H9 (cell line): ENCODE data around the gene JTB. TPM values are rescaled to one million over a fixed set of nuclear protein-coding genes. Genes with fewer than 3 reads are reported as not detected.

ENCODE experiments used
- DNase-seq: peaks from one replicate; pipeline ENCODE4 v3.0.0-alpha.2; 2017
- H2AFZ ChIP-seq: one replicate; pipeline ENCODE4 v1.6.1; 2013; ENCODE audit warnings: mild to moderate bottlenecking, low read length, control low read depth, moderate library complexity
- H2AK5ac ChIP-seq: 2 replicates; pipeline ENCODE4 v1.6.1; 2013; ENCODE audit warnings: low read length, control low read depth, mixed read lengths; ENCODE audit not compliant: insufficient read length
- H2BK120ac ChIP-seq: one replicate; pipeline ENCODE4 v1.6.1; 2013; ENCODE audit warnings: low read depth, mild to moderate bottlenecking, low read length, control low read depth, inconsistent platforms; ENCODE audit not compliant: poor library complexity, severe bottlenecking
- H2BK12ac ChIP-seq: 2 replicates; pipeline ENCODE4 v1.6.1; 2013; ENCODE audit warnings: low read length, control low read depth, mixed read lengths, low read depth; ENCODE audit not compliant: insufficient read length
- H2BK15ac ChIP-seq: 2 replicates; pipeline ENCODE4 v1.6.1; 2013; ENCODE audit warnings: low read depth, low read length, control low read depth
- H2BK20ac ChIP-seq: one replicate; pipeline ENCODE4 v1.6.1; 2013; ENCODE audit warnings: low read depth, mild to moderate bottlenecking, low read length, control low read depth, inconsistent platforms; ENCODE audit not compliant: poor library complexity, severe bottlenecking
- H2BK5ac ChIP-seq: 2 replicates; pipeline ENCODE4 v1.6.1; 2013; ENCODE audit warnings: low read length, control low read depth, mixed read lengths; ENCODE audit not compliant: insufficient read length
- H3K14ac ChIP-seq: 2 replicates; pipeline ENCODE4 v1.6.1; 2013; ENCODE audit warnings: low read length, control low read depth; ENCODE audit not compliant: insufficient read depth
- H3K18ac ChIP-seq: 2 replicates; pipeline ENCODE4 v1.6.1; 2013; ENCODE audit warnings: low read depth, mild to moderate bottlenecking, mixed read lengths, low read length, control low read depth; ENCODE audit not compliant: insufficient read length
- H3K23ac ChIP-seq: 2 replicates; pipeline ENCODE4 v1.6.1; 2013; ENCODE audit warnings: low read length, control low read depth, mixed read lengths, low read depth; ENCODE audit not compliant: insufficient read length
- H3K23me2 ChIP-seq: 2 replicates; pipeline ENCODE4 v1.6.1; 2013; ENCODE audit warnings: low read depth, mild to moderate bottlenecking, mixed read lengths, low read length, control low read depth; ENCODE audit not compliant: insufficient read length, poor library complexity, severe bottlenecking
- H3K27ac ChIP-seq: 2 replicates; pipeline ENCODE4 v1.5.1; 2013; ENCODE audit warnings: low read length, control low read depth, mixed read lengths, low read depth; ENCODE audit not compliant: insufficient read length
- H3K27me3 ChIP-seq: 2 replicates; pipeline ENCODE4 v1.6.1; 2013; ENCODE audit warnings: low read length, control low read depth, inconsistent platforms; ENCODE audit not compliant: insufficient read depth
- H3K4ac ChIP-seq: 2 replicates; pipeline ENCODE4 v1.6.1; 2013; ENCODE audit warnings: low read depth, mild to moderate bottlenecking, control low read depth, inconsistent platforms, low read length, moderate library complexity
- H3K4me1 ChIP-seq: 2 replicates; pipeline ENCODE4 v1.6.1; 2013; ENCODE audit warnings: low read length, control low read depth, inconsistent platforms; ENCODE audit not compliant: insufficient read depth
- H3K4me2 ChIP-seq: 2 replicates; pipeline ENCODE4 v1.6.1; 2013; ENCODE audit warnings: low read length, control low read depth, mixed read lengths; ENCODE audit not compliant: insufficient read length, insufficient read depth
- H3K56ac ChIP-seq: 2 replicates; pipeline ENCODE4 v1.6.1; 2013; ENCODE audit warnings: low read depth, mild to moderate bottlenecking, mixed read lengths, low read length, control low read depth; ENCODE audit not compliant: insufficient read length
- H3K79me1 ChIP-seq: 2 replicates; pipeline ENCODE4 v1.6.1; 2013; ENCODE audit warnings: low read depth, mild to moderate bottlenecking, moderate library complexity, low read length, control low read depth, inconsistent platforms; ENCODE audit not compliant: insufficient read depth, poor library complexity, severe bottlenecking
- H3K79me2 ChIP-seq: 2 replicates; pipeline ENCODE4 v1.6.1; 2013; ENCODE audit warnings: low read length, control low read depth, inconsistent platforms; ENCODE audit not compliant: insufficient read depth
- H3K9ac ChIP-seq: 2 replicates; pipeline ENCODE4 v1.6.1; 2013; ENCODE audit warnings: low read length, control low read depth, mixed read lengths; ENCODE audit not compliant: insufficient read length; ENCODE audit errors: extremely low read depth
- H3K9me3 ChIP-seq: one replicate; pipeline ENCODE4 v1.6.1; 2013; ENCODE audit warnings: low read depth, low read length, inconsistent platforms; ENCODE audit not compliant: control insufficient read depth
- H3T11ph ChIP-seq: one replicate; pipeline ENCODE4 v1.6.1; 2013; ENCODE audit warnings: mild to moderate bottlenecking, low read length, control low read depth, inconsistent platforms
- H4K20me1 ChIP-seq: one replicate; pipeline ENCODE4 v1.6.1; 2013; ENCODE audit not compliant: control insufficient read depth, insufficient read length, insufficient read depth
- H4K5ac ChIP-seq: 2 replicates; pipeline ENCODE4 v1.6.1; 2013; ENCODE audit warnings: low read depth, mild to moderate bottlenecking, mixed read lengths, low read length, control low read depth; ENCODE audit not compliant: insufficient read length
- H4K8ac ChIP-seq: replicated peaks from 2 replicates; pipeline ENCODE4 v1.6.1; 2013; ENCODE audit warnings: low read length, control low read depth, mixed read lengths, low read depth; ENCODE audit not compliant: insufficient read length
- H4K91ac ChIP-seq: 2 replicates; pipeline ENCODE4 v1.6.1; 2013; ENCODE audit warnings: low read depth, mild to moderate bottlenecking, moderate library complexity, mixed read lengths, low read length, control low read depth; ENCODE audit not compliant: insufficient read length
- H3K27ac Mint-ChIP-seq, 3 experiments: 2 replicates in 2 of 3; 3 replicates in 1 of 3; pipeline ENCODE4 v1.8.0; 2020 to 2021; ENCODE audit warnings: mixed read lengths in 3 of 3, mild to moderate bottlenecking in 1 of 3, moderate library complexity in 1 of 3
- H3K27me3 Mint-ChIP-seq: 2 replicates; pipeline ENCODE4 v1.8.0; 2021; ENCODE audit warnings: low read depth, mild to moderate bottlenecking, moderate library complexity, mixed read lengths
- H3K36me3 Mint-ChIP-seq, 3 experiments: 2 replicates in 2 of 3; 3 replicates in 1 of 3; pipeline ENCODE4 v1.8.0; 2020 to 2021; ENCODE audit warnings: low read depth in 3 of 3, mixed read lengths in 3 of 3; ENCODE audit not compliant: insufficient read depth in 1 of 3
- H3K4me1 Mint-ChIP-seq, 2 experiments: 2 replicates each; pipeline ENCODE4 v1.8.0; 2020; ENCODE audit warnings: mixed read lengths in 2 of 2
- H3K4me3 Mint-ChIP-seq, 2 experiments: 2 replicates in 1 of 2; 3 replicates in 1 of 2; pipeline ENCODE4 v1.8.0; 2020 to 2021; ENCODE audit warnings: mild to moderate bottlenecking in 2 of 2, mixed read lengths in 2 of 2, moderate library complexity in 1 of 2
- H3K9me3 Mint-ChIP-seq, 2 experiments: 2 replicates in 1 of 2; 3 replicates in 1 of 2; pipeline ENCODE4 v1.8.0; 2020; ENCODE audit warnings: mild to moderate bottlenecking in 2 of 2, mixed read lengths in 2 of 2, moderate library complexity in 1 of 2
- WGBS: extraction: QIAGEN DNeasy Blood & Tissue Kit; methylation state at CpG from one replicate; pipeline ENCODE4 v1.1.7; 2013; ENCODE audit warnings: missing lambda C conversion rate, low lambda C conversion rate, mixed read lengths; ENCODE audit not compliant: insufficient read length; ENCODE audit errors: extremely low coverage; 5-methylcytosine and 5-hydroxymethylcytosine counted together
- microRNA-seq: library from miRNA; unstranded; fragments of <30 nt; microRNA quantifications from one replicate; pipeline ENCODE4, GENCODE V29; 2020; ENCODE audit warnings: borderline microRNAs expressed
- total RNA-seq: library from RNA; stranded (reverse); gene quantifications from 2 replicates; pipeline ENCODE4 v1.2.1, GENCODE V29; 2021
- TF ChIP-seq, protein P1 (sequence below): fragments of 200-600 bp; sonication (generic); conservative IDR thresholded peaks from 3 replicates; pipeline ENCODE4 v1.8.0; 2021; ENCODE audit warnings: antibody characterized with exemption, mild to moderate bottlenecking

The JTB gene
- total RNA-seq, 1 experiment from 2014 or later = 85.4 TPM

DNA sequence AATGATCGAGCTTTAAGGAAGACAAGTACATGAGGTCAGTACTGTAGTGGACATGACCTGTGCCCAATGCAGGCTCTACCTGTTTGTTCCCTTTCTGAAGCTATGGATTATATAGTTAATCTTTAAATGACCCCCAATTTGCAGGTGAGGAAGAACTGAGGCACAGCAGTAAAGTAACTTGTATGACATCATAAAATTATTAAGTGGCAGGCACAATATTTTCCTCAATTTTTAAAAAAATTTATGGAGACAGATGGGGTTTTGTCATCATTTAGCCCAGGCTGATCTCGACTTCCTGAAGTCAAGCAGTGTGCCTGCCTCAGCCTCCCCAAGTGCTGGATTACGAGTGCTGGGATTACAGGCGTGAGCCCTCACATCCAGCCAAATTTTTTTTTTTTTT lies 51.1 kb downstream of the JTB start:
- H3K27ac ChIP-seq = no peak overlapping the region
- H3K79me1 ChIP-seq = no peaks in the 10 kb centered on the region
- no peak overlapping the region for H2BK120ac ChIP-seq
- peaks cover 4% of the 10 kb centered on the region for H4K20me1 ChIP-seq
- peaks cover 2 to 12% (median 12%) of the 10 kb centered on the region in 3 experiments; a peak in 6 of 7 replicates for H3K36me3 Mint-ChIP-seq
- WGBS = no CpG with 5 or more reads among the region's 4 CpGs
- no peak overlapping the region for H3T11ph ChIP-seq
- peaks cover 14% of the 10 kb centered on the region for H3K23me2 ChIP-seq
- no peak overlapping the region for H2AK5ac ChIP-seq
- no peak overlapping the region for H2BK20ac ChIP-seq
- H4K91ac ChIP-seq = no peak overlapping the region
- no peaks in the 10 kb centered on the region for H3K27me3 ChIP-seq
- H3K14ac ChIP-seq = no peak overlapping the region
- H4K8ac ChIP-seq = no peak overlapping the region
- no peaks in the 10 kb centered on the region for H3K9me3 Mint-ChIP-seq
- H3K27ac Mint-ChIP-seq = no peak overlapping the region
- peaks cover 6% of the 10 kb centered on the region; the same call in 1 of the 2 replicates for H3K79me2 ChIP-seq
- H3K27me3 Mint-ChIP-seq = no peaks in the 10 kb centered on the region
- H4K5ac ChIP-seq = no peak overlapping the region
- H2BK5ac ChIP-seq = no peak overlapping the region
- no peak overlapping the region for H3K4me3 Mint-ChIP-seq
- no peak overlapping the region for H3K4me2 ChIP-seq
- no peak overlapping the region for H3K18ac ChIP-seq
- H3K9ac ChIP-seq = no peak overlapping the region
- no peak overlapping the region for H3K56ac ChIP-seq
- no peaks in the 10 kb centered on the region for H3K4me1 ChIP-seq
- no peak overlapping the region for H2BK12ac ChIP-seq
- H2AFZ ChIP-seq = no peak overlapping the region
- DNase-seq = no peak
- no peaks in the 10 kb centered on the region for H3K9me3 ChIP-seq
- peaks cover 4 to 7% of the 10 kb centered on the region in 2 experiments for H3K4me1 Mint-ChIP-seq
- no peak overlapping the region for H2BK15ac ChIP-seq
- no peak overlapping the region for H3K23ac ChIP-seq
- H3K4ac ChIP-seq = no peak overlapping the region
- TF ChIP-seq, protein P1, sequence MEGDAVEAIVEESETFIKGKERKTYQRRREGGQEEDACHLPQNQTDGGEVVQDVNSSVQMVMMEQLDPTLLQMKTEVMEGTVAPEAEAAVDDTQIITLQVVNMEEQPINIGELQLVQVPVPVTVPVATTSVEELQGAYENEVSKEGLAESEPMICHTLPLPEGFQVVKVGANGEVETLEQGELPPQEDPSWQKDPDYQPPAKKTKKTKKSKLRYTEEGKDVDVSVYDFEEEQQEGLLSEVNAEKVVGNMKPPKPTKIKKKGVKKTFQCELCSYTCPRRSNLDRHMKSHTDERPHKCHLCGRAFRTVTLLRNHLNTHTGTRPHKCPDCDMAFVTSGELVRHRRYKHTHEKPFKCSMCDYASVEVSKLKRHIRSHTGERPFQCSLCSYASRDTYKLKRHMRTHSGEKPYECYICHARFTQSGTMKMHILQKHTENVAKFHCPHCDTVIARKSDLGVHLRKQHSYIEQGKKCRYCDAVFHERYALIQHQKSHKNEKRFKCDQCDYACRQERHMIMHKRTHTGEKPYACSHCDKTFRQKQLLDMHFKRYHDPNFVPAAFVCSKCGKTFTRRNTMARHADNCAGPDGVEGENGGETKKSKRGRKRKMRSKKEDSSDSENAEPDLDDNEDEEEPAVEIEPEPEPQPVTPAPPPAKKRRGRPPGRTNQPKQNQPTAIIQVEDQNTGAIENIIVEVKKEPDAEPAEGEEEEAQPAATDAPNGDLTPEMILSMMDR = no peak

Small RNAs within 50 kb of the gene (microRNA-seq; reads per million reads assigned to microRNA genes)
- gene MIR6737 = 0.35 reads per million

Other genes starting within 250 kb of the JTB start
- 65.4 and 67.1 TPM in 2 replicates for gene INTS3, start 249.6 kb downstream of the JTB start, total RNA-seq
- 42.0 and 45.3 TPM in 2 replicates for gene SLC27A3, start 202.3 kb downstream of the JTB start, total RNA-seq
- gene GATAD2B, start 54.7 kb downstream of the JTB start, total RNA-seq = 37.0 and 44.1 TPM in 2 replicates
- 82.8 and 84.6 TPM in 2 replicates for gene DENND4B, start 31.0 kb downstream of the JTB start, total RNA-seq
- gene CRTC2, start 19.1 kb downstream of the JTB start, total RNA-seq = 44.7 and 45.7 TPM in 2 replicates
- 161 and 170 TPM in 2 replicates for gene SLC39A1, start 14.1 kb downstream of the JTB start, total RNA-seq
- 27.6 and 27.7 TPM in 2 replicates for gene CREB3L4, start 9.8 kb downstream of the JTB start, total RNA-seq
- 122 and 130 TPM in 2 replicates for gene RAB13, start 8.7 kb upstream of the JTB start, total RNA-seq
- 2,196 and 2,321 TPM in 2 replicates for gene RPS27, start 13.1 kb upstream of the JTB start, total RNA-seq
- 0.04 TPM in 1 of 2 replicates, not detected in the other for gene NUP210L, start 177.4 kb upstream of the JTB start, total RNA-seq
- gene TPM3, start 214.4 kb upstream of the JTB start, total RNA-seq = 508 and 513 TPM in 2 replicates
- gene CFAP141, start 228.7 kb upstream of the JTB start, total RNA-seq = not detected in 2 replicates
- 258 and 265 TPM in 2 replicates for gene UBAP2L, start 243.3 kb upstream of the JTB start, total RNA-seq